DND-41 (cell line): Measurements from ENCODE around the gene OGFRL1.

Experiments used
- ATAC-seq: fragments of 200-7000 bp; cut with Tn5 transposase; 3 replicates; pipeline ENCODE4 v1.9.1; 2021; ENCODE audit warnings: low read depth; ENCODE audit not compliant: insufficient read depth
- DNase-seq: peaks from one replicate; pipeline ENCODE4 v3.0.0-alpha.2; 2020
- H2AFZ ChIP-seq: 2 replicates; pipeline ENCODE4 v1.6.0; 2012; ENCODE audit warnings: low read depth, low read length
- H3K27ac ChIP-seq: 2 replicates; pipeline ENCODE4 v1.5.1; 2012; ENCODE audit warnings: low read length, inconsistent platforms
- H3K27me3 ChIP-seq: fragments of 200-600 bp; sonication (generic); 2 replicates; pipeline ENCODE4 v1.6.0; 2012; ENCODE audit warnings: low read length, mild to moderate bottlenecking, inconsistent platforms; ENCODE audit not compliant: insufficient read depth, poor library complexity
- H3K36me3 ChIP-seq: 2 replicates; pipeline ENCODE4 v1.5.1; 2012; ENCODE audit warnings: low read length, inconsistent platforms; ENCODE audit not compliant: insufficient read depth
- H3K4me1 ChIP-seq: 2 replicates; pipeline ENCODE4 v1.5.1; 2012; ENCODE audit warnings: mild to moderate bottlenecking, low read length; ENCODE audit not compliant: insufficient read depth
- H3K4me2 ChIP-seq: 2 replicates; pipeline ENCODE4 v1.6.0; 2012; ENCODE audit warnings: mild to moderate bottlenecking, moderate library complexity, low read length, inconsistent platforms; ENCODE audit not compliant: insufficient read depth
- H3K4me3 ChIP-seq, 2 experiments: fragments of 200-600 bp in 1 of 2; shearing (Covaris generic) in 1 of 2; 2 replicates each; pipeline ENCODE4 v1.5.1; 2012 to 2016; ENCODE audit warnings: inconsistent platforms in 2 of 2, low read length in 2 of 2, mild to moderate bottlenecking in 2 of 2, low read depth in 1 of 2, moderate library complexity in 1 of 2
- H3K79me2 ChIP-seq: 2 replicates; pipeline ENCODE4 v1.6.0; 2012; ENCODE audit warnings: low read length, inconsistent platforms; ENCODE audit not compliant: insufficient read depth
- H3K9ac ChIP-seq: 2 replicates; pipeline ENCODE4 v1.6.0; 2012; ENCODE audit warnings: low read depth, mild to moderate bottlenecking, inconsistent platforms, low read length, moderate library complexity
- H3K9me3 ChIP-seq: 2 replicates; pipeline ENCODE4 v1.5.1; 2012; ENCODE audit warnings: low read length, moderate library complexity, mild to moderate bottlenecking, inconsistent platforms; ENCODE audit not compliant: insufficient read depth, severe bottlenecking
- H4K20me1 ChIP-seq: 2 replicates; pipeline ENCODE4 v1.6.0; 2012; ENCODE audit warnings: low read length; ENCODE audit not compliant: insufficient read depth
- EZH2 ChIP-seq: IDR thresholded peaks from 3 replicates; pipeline ENCODE4 v1.6.1; 2012; ENCODE audit warnings: borderline replicate concordance, low read depth, mild to moderate bottlenecking, moderate library complexity, low read length, inconsistent platforms; ENCODE audit not compliant: severe bottlenecking
- TF ChIP-seq, protein P1 (sequence below): IDR thresholded peaks from 2 replicates; pipeline ENCODE4 v1.5.1; 2012; ENCODE audit warnings: borderline replicate concordance, low read length, moderate library complexity, mild to moderate bottlenecking; ENCODE audit not compliant: poor library complexity, severe bottlenecking; ENCODE audit errors: extremely low read depth

OGFRL1 gene

GRCh38 chr6:71288228-71289038 is at the start of gene OGFRL1:
TSS of gene OGFRL1 (plus strand) at chr6:71288811. CDS start at chr6:71288937, 126 bp downstream.
- no peaks in the 10 kb centered on the region for H3K4me1 ChIP-seq
- TF ChIP-seq, protein P1, sequence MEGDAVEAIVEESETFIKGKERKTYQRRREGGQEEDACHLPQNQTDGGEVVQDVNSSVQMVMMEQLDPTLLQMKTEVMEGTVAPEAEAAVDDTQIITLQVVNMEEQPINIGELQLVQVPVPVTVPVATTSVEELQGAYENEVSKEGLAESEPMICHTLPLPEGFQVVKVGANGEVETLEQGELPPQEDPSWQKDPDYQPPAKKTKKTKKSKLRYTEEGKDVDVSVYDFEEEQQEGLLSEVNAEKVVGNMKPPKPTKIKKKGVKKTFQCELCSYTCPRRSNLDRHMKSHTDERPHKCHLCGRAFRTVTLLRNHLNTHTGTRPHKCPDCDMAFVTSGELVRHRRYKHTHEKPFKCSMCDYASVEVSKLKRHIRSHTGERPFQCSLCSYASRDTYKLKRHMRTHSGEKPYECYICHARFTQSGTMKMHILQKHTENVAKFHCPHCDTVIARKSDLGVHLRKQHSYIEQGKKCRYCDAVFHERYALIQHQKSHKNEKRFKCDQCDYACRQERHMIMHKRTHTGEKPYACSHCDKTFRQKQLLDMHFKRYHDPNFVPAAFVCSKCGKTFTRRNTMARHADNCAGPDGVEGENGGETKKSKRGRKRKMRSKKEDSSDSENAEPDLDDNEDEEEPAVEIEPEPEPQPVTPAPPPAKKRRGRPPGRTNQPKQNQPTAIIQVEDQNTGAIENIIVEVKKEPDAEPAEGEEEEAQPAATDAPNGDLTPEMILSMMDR, result no peak
- TF ChIP-seq EZH2, result no peak
- no peaks in the 10 kb centered on the region for H3K79me2 ChIP-seq
- H3K9ac ChIP-seq, result no peak within 1 kb of the TSS
- no peak within 1 kb of the TSS for H3K27ac ChIP-seq
- H3K36me3 ChIP-seq, result no peaks in the 10 kb centered on the region
- H4K20me1 ChIP-seq, result no peaks in the 10 kb centered on the region
- H3K4me2 ChIP-seq, result no peak within 1 kb of the TSS
- no peaks in the 10 kb centered on the region for H3K9me3 ChIP-seq
- ATAC-seq (no peak), DNase-seq (no peak)
- no peak within 1 kb of the TSS for H3K4me3 ChIP-seq
- no peak within 1 kb of the TSS for H2AFZ ChIP-seq
- H3K27me3 ChIP-seq, result no peaks in the 10 kb centered on the region

DNA sequence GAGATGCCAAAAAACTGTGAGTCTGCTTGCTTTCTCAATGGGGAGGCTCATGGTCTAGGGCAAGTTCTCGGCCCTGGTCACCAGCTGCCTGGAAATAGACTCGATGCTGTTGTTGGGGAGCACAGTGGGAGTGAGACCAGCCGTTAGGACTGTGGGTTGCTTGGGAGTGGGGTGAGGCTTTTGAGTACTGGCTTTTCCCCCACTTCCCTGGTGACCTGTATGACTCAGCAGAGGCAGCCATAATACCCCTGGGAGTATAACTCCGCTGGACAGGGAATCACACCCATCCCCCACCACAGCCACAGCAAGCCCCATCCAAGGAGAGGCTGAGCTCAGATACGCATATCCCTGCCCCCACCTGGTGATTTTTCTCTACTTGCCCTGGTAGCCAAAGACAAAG is 48.9 kb upstream of the OGFRL1 start:
- DNase-seq (no peak), ATAC-seq (no peak)
- H4K20me1 ChIP-seq, result no peaks in the 10 kb centered on the region
- no peak overlapping the region for H3K4me3 ChIP-seq
- no peak overlapping the region for H3K27ac ChIP-seq
- no peak overlapping the region for H3K4me2 ChIP-seq
- no peaks in the 10 kb centered on the region for H3K27me3 ChIP-seq
- H3K4me1 ChIP-seq, result no peaks in the 10 kb centered on the region
- no peaks in the 10 kb centered on the region for H3K79me2 ChIP-seq
- no peak for TF ChIP-seq EZH2
- TF ChIP-seq, protein P1, result no peak
- H3K36me3 ChIP-seq, result no peaks in the 10 kb centered on the region
- H2AFZ ChIP-seq, result no peak overlapping the region
- H3K9ac ChIP-seq, result no peak overlapping the region
- H3K9me3 ChIP-seq, result no peaks in the 10 kb centered on the region

DNA sequence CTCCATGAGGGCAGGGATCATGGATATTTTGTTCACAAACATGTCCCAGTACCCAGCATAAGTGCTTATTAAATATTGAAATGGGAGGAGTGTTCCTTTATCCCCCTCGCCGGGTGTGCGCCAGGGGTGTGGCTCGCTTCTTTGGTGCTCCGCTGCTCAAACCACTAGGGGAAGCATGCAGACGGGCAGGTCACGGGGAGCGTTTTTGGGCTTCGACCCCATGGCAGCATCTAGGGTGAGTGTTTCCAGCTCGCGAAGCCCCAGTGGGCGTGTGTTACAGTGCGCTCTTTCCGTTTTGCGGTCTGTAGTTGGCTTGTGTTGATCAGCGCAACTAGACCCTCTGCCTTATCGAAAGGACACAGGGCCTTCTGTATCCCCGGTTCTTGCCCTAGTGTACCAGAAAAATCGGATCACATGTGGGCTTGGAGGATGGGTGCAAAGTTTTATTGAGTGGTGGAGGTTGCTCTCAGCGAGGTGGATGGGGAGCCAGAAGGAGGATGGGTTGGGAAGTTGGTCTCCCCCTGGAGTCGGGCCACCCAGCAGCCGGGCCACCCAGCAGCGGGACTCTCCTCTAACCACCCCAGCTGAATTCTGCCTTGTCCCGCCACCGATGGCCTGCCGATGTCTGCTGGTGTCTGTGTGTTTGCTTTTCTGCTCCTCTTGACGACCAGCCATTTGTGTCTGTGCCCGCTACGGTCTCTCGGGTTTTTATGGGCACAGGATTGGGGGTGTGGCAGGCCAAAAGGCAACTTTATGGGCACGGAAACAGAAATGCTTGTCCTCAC is 43.2 kb upstream of the OGFRL1 start:
- H3K4me2 ChIP-seq, result no peak overlapping the region
- no peaks in the 10 kb centered on the region for H3K9me3 ChIP-seq
- H3K27ac ChIP-seq, result no peak overlapping the region
- DNase-seq, result no peak
- H3K4me3 ChIP-seq, result no peak overlapping the region
- no peak for TF ChIP-seq EZH2
- TF ChIP-seq, protein P1, result no peak
- no peaks in the 10 kb centered on the region for H3K79me2 ChIP-seq
- ATAC-seq, result no peak
- H3K9ac ChIP-seq, result no peak overlapping the region
- no peaks in the 10 kb centered on the region for H3K4me1 ChIP-seq
- no peak overlapping the region for H2AFZ ChIP-seq
- H3K36me3 ChIP-seq, result no peaks in the 10 kb centered on the region
- H3K27me3 ChIP-seq, result no peaks in the 10 kb centered on the region
- H4K20me1 ChIP-seq, result no peaks in the 10 kb centered on the region
